AG09319 (cell line): ENCODE measurements around the gene AKTIP.
A peak's percentile ranks its signal among the peaks of the same experiment; 100 is the strongest.
"Not testable (repeated sequence)": the region's sequence is repeated elsewhere in the genome, so short reads cannot be mapped to it uniquely, and the experiment has no call there.

Experiments used
- DNase-seq: peaks from one replicate; pipeline ENCODE4 v3.0.0-alpha.2; 2010; ENCODE audit warnings: low read depth; ENCODE audit errors: extremely low read depth
- CTCF ChIP-seq: IDR thresholded peaks from 2 replicates; pipeline ENCODE4 v1.5.1; 2011; ENCODE audit warnings: low read depth, mild to moderate bottlenecking, inconsistent platforms, low read length, moderate library complexity

AKTIP gene

GRCh38 chr16:53502331-53503269 is at the start of gene AKTIP:
Gene AKTIP, minus strand, starts transcription at chr16:53503209. Its CDS starts 2,950 bp downstream, at chr16:53500259.
- TF ChIP-seq CTCF: no peak
- no peak for DNase-seq

GRCh38 chr16:53549970-53550690 is 47.1 kb upstream of the AKTIP start:
- DNase-seq: peak; percentile 76
- TF ChIP-seq CTCF: peak; percentile 78

GRCh38 chr16:53546988-53547391 is 44.0 kb upstream of the AKTIP start:
- DNase-seq: no peak
- TF ChIP-seq CTCF: no peak

- DNase-seq: no peak
- no peak for TF ChIP-seq CTCF
Observed at GRCh38 chr16:53545433-53545832, 42.4 kb upstream of the AKTIP start.

GRCh38 chr16:53542283-53542682 is 39.3 kb upstream of the AKTIP start:
- no peak for TF ChIP-seq CTCF
- DNase-seq: no peak

GRCh38 chr16:53541326-53541725 is 38.3 kb upstream of the AKTIP start:
- TF ChIP-seq CTCF: no peak
- DNase-seq: no peak

GRCh38 chr16:53539759-53540718 is 37.0 kb upstream of the AKTIP start:
- DNase-seq: not testable (repeated sequence)

- DNase-seq: not testable (repeated sequence)
Observed at GRCh38 chr16:53539346-53539745, 36.3 kb upstream of the AKTIP start.
